Neural progenitor cell (in vitro differentiated cells): ENCODE results near the gene NR2C2. TPM values are rescaled to one million over a fixed set of nuclear protein-coding genes. Genes with fewer than 3 reads are reported as not detected.

Experiments used
- DNase-seq: peaks from one replicate; pipeline ENCODE4 v3.0.0-alpha.2; 2016; ENCODE audit warnings: low spot score
- H2AFZ ChIP-seq: fragments of 200-600 bp; sonication (generic); replicated peaks from 2 replicates; pipeline ENCODE4 v1.6.1; 2016; ENCODE audit warnings: antibody characterized with exemption
- H3F3A ChIP-seq: fragments of 200-600 bp; sonication (generic); 2 replicates; pipeline ENCODE4 v1.6.1; 2016; ENCODE audit warnings: antibody characterized with exemption, low read depth
- H3K27ac ChIP-seq: fragments of 200-600 bp; sonication (generic); 2 replicates; pipeline ENCODE4 v1.5.1; 2016; ENCODE audit warnings: mild to moderate bottlenecking
- H3K27me3 ChIP-seq: fragments of 200-600 bp; sonication (generic); 2 replicates; pipeline ENCODE4 v1.6.1; 2016; ENCODE audit warnings: mild to moderate bottlenecking, moderate library complexity
- H3K36me3 ChIP-seq: fragments of 200-600 bp; sonication (generic); 2 replicates; pipeline ENCODE4 v1.5.1; 2016
- H3K4me1 ChIP-seq: fragments of 200-600 bp; sonication (generic); 2 replicates; pipeline ENCODE4 v1.6.1; 2016; ENCODE audit warnings: mixed run types
- H3K4me2 ChIP-seq: fragments of 200-600 bp; sonication (generic); 2 replicates; pipeline ENCODE4 v1.6.1; 2016
- H3K4me3 ChIP-seq: fragments of 200-600 bp; sonication (generic); 2 replicates; pipeline ENCODE4 v1.5.1; 2016
- H3K79me2 ChIP-seq: fragments of 200-600 bp; sonication (generic); 2 replicates; pipeline ENCODE4 v1.6.1; 2016; ENCODE audit warnings: low read depth
- H3K9ac ChIP-seq: fragments of 200-600 bp; sonication (generic); 2 replicates; pipeline ENCODE4 v1.6.1; 2016
- H3K9me3 ChIP-seq: fragments of 200-600 bp; sonication (generic); 2 replicates; pipeline ENCODE4 v1.5.1; 2016; ENCODE audit warnings: low read depth
- H4K20me1 ChIP-seq: fragments of 200-600 bp; sonication (generic); 2 replicates; pipeline ENCODE4 v1.6.1; 2016; ENCODE audit warnings: low read depth
- H3K27ac Mint-ChIP-seq: 3 replicates; pipeline ENCODE4 v1.8.0; 2021; ENCODE audit warnings: mixed read lengths
- H3K27me3 Mint-ChIP-seq: 2 replicates; pipeline ENCODE4 v1.8.0; 2022; ENCODE audit warnings: low read depth, mild to moderate bottlenecking, inconsistent platforms, moderate library complexity, mixed read lengths; ENCODE audit not compliant: insufficient read depth
- H3K36me3 Mint-ChIP-seq: 3 replicates; pipeline ENCODE4 v1.8.0; 2021; ENCODE audit warnings: mixed read lengths
- H3K4me1 Mint-ChIP-seq: 3 replicates; pipeline ENCODE4 v1.8.0; 2021; ENCODE audit warnings: mixed read lengths
- H3K4me3 Mint-ChIP-seq: 3 replicates; pipeline ENCODE4 v1.8.0; 2021; ENCODE audit warnings: mild to moderate bottlenecking, moderate library complexity, mixed read lengths
- H3K9me3 Mint-ChIP-seq: 3 replicates; pipeline ENCODE4 v1.8.0; 2020; ENCODE audit warnings: mixed read lengths
- EZH2 ChIP-seq: fragments of 200-600 bp; sonication (generic); IDR thresholded peaks from 2 replicates; pipeline ENCODE4 v1.6.1; 2017; ENCODE audit warnings: antibody characterized with exemption, mild to moderate bottlenecking, moderate library complexity
- EZH2phosphoT487 ChIP-seq: fragments of 200-600 bp; sonication (generic); IDR thresholded peaks from 2 replicates; pipeline ENCODE4 v1.6.1; 2017; ENCODE audit warnings: antibody characterized with exemption
- total RNA-seq: library from RNA; depleted of rRNA; stranded (reverse); fragments of >200 nt; gene quantifications from 2 replicates; pipeline ENCODE4 v1.2.3, GENCODE V29; 2015; ENCODE audit warnings: low replicate concordance
- TF ChIP-seq, protein P1 (sequence below): fragments of 200-600 bp; sonication (generic); IDR thresholded peaks from 2 replicates; pipeline ENCODE4 v1.5.1; 2017; ENCODE audit warnings: antibody characterized with exemption, mild to moderate bottlenecking

Gene NR2C2
- total RNA-seq, 1 donor from 2014 or later = 57.3 TPM

DNA sequence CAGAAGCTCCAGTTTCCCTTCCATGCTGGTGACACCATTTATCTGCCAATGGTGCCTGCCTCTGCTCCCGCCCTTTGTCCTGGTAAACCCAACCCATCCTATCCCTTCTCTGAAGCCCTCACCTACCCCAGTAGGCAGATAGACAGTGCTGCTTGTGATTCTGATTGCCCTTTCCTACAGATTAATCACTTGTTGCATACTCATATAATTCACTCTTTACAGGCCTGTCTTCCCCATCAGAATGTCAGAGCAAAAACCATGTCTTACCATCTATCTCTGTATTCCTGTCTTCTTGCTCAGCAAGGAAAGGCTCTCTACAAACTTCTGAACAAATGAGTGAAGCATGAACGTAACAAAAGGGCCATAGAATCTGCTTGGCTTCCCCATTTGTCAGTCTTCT, 69.8 kb downstream of the NR2C2 start:
- H3K27ac Mint-ChIP-seq = no peak overlapping the region

DNA sequence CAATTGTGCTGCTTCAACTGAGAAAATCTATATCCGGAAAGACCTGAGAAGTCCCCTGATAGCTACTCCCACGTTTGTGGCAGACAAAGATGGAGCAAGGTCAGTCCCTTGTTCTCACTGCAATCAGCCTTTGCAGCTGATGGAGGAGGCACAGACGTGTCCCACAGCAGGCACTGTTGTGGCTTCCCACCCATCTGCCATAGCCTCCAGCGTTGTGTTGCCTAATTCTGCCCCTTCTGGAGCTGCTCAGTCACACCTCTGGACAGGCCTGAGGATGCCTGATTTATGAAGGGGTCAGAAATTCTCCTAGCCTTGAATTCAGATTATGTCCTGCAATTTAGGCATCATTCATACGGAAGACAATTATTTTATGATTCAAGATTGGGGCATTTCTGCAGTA, 75.9 kb downstream of the NR2C2 start:
- Histone ChIP-seq H2AFZ (no peak overlapping the region), H3K36me3 (peaks cover 7% of the 10 kb centered on the region), H3K27ac (no peak overlapping the region), H3K27me3 (no peaks in the 10 kb centered on the region), H3K9me3 (no peaks in the 10 kb centered on the region), H3K9ac (no peak overlapping the region), H3K79me2 (no peaks in the 10 kb centered on the region), H3K4me3 (no peak overlapping the region), H3K4me1 (no peaks in the 10 kb centered on the region), H4K20me1 (no peaks in the 10 kb centered on the region), H3K4me2 (no peak overlapping the region), H3F3A (no peaks in the 10 kb centered on the region)
- Mint-ChIP-seq H3K4me1 (no peaks in the 10 kb centered on the region), H3K9me3 (no peaks in the 10 kb centered on the region), H3K4me3 (no peak overlapping the region), H3K27ac (no peak overlapping the region), H3K36me3 (peaks cover 36% of the 10 kb centered on the region), H3K27me3 (no peaks in the 10 kb centered on the region)
- DNase-seq = no peak
- TF ChIP-seq EZH2 (no peak), EZH2phosphoT487 (no peak)
- TF ChIP-seq, protein P1, sequence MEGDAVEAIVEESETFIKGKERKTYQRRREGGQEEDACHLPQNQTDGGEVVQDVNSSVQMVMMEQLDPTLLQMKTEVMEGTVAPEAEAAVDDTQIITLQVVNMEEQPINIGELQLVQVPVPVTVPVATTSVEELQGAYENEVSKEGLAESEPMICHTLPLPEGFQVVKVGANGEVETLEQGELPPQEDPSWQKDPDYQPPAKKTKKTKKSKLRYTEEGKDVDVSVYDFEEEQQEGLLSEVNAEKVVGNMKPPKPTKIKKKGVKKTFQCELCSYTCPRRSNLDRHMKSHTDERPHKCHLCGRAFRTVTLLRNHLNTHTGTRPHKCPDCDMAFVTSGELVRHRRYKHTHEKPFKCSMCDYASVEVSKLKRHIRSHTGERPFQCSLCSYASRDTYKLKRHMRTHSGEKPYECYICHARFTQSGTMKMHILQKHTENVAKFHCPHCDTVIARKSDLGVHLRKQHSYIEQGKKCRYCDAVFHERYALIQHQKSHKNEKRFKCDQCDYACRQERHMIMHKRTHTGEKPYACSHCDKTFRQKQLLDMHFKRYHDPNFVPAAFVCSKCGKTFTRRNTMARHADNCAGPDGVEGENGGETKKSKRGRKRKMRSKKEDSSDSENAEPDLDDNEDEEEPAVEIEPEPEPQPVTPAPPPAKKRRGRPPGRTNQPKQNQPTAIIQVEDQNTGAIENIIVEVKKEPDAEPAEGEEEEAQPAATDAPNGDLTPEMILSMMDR = no peak

More for the DNA sequence above, 69.8 kb downstream of the NR2C2 start:
- Histone ChIP-seq H3K4me2 (no peak overlapping the region), H3K9me3 (no peaks in the 10 kb centered on the region), H3K36me3 (no peaks in the 10 kb centered on the region), H3K27me3 (no peaks in the 10 kb centered on the region), H3F3A (no peaks in the 10 kb centered on the region), H4K20me1 (no peaks in the 10 kb centered on the region), H3K79me2 (no peaks in the 10 kb centered on the region), H3K9ac (no peak overlapping the region), H3K4me3 (no peak overlapping the region), H3K27ac (no peak overlapping the region), H2AFZ (no peak overlapping the region), H3K4me1 (no peaks in the 10 kb centered on the region)
- no peaks in the 10 kb centered on the region for H3K9me3 Mint-ChIP-seq
- no peak overlapping the region for H3K4me3 Mint-ChIP-seq
- TF ChIP-seq, protein P1 = no peak
- no peak for TF ChIP-seq EZH2phosphoT487
- TF ChIP-seq EZH2 = no peak
- H3K36me3 Mint-ChIP-seq = peaks cover 46% of the 10 kb centered on the region
- H3K27me3 Mint-ChIP-seq = no peaks in the 10 kb centered on the region
- no peak for DNase-seq
- H3K4me1 Mint-ChIP-seq = peaks cover 11% of the 10 kb centered on the region

GRCh38 chr3:15023719-15024118, 76.3 kb downstream of the NR2C2 start:
- Histone ChIP-seq H3K4me3 (no peak overlapping the region), H2AFZ (no peak overlapping the region), H3K4me1 (no peaks in the 10 kb centered on the region), H3K9ac (no peak overlapping the region), H3K27me3 (no peaks in the 10 kb centered on the region), H3K36me3 (peaks cover 7% of the 10 kb centered on the region), H3K4me2 (no peak overlapping the region), H3F3A (no peaks in the 10 kb centered on the region), H3K27ac (no peak overlapping the region), H3K79me2 (no peaks in the 10 kb centered on the region), H3K9me3 (no peaks in the 10 kb centered on the region), H4K20me1 (no peaks in the 10 kb centered on the region)
- no peak overlapping the region for H3K27ac Mint-ChIP-seq
- no peaks in the 10 kb centered on the region for H3K4me1 Mint-ChIP-seq
- no peak for TF ChIP-seq EZH2
- no peak for TF ChIP-seq EZH2phosphoT487
- TF ChIP-seq, protein P1 = no peak
- H3K36me3 Mint-ChIP-seq = peaks cover 37% of the 10 kb centered on the region
- no peak overlapping the region for H3K4me3 Mint-ChIP-seq
- H3K27me3 Mint-ChIP-seq = no peaks in the 10 kb centered on the region
- H3K9me3 Mint-ChIP-seq = no peaks in the 10 kb centered on the region
- no peak for DNase-seq
